GM03348 (cell line): ENCODE data around the gene KRTAP19-1.
"Not testable (repeated sequence)": the region's sequence is repeated elsewhere in the genome, so short reads cannot be mapped to it uniquely, and the experiment has no call there.

Source experiments
- DNase-seq: peaks from one replicate; pipeline ENCODE4 v3.0.0; 2012; ENCODE audit warnings: low spot score

Gene KRTAP19-1

GRCh38 chr21:30480145-30480544, at the start of gene KRTAP19-1:
Gene KRTAP19-1 (minus strand): TSS chr21:30480367. CDS start chr21:30480317, 50 bp downstream.
- no peak for DNase-seq

GRCh38 chr21:30518876-30519275, 38.7 kb upstream of the KRTAP19-1 start:
- no peak for DNase-seq

- DNase-seq = no peak
Measured at GRCh38 chr21:30515681-30516080, 35.5 kb upstream of the KRTAP19-1 start.

- not testable (repeated sequence) for DNase-seq
Measured at GRCh38 chr21:30505621-30506205, 25.5 kb upstream of the KRTAP19-1 start.

- no peak for DNase-seq
Measured at GRCh38 chr21:30502041-30502440, 21.9 kb upstream of the KRTAP19-1 start, which contains the start of gene KRTAP19-5. Gene KRTAP19-5 (minus strand): TSS chr21:30502141. CDS start chr21:30502090, 51 bp downstream.

- DNase-seq = no peak
Measured at GRCh38 chr21:30497065-30497464, 16.9 kb upstream of the KRTAP19-1 start, which contains the start of gene KRTAP19-4. Gene KRTAP19-4 (minus strand): TSS chr21:30497165. CDS start chr21:30497110, 55 bp downstream.

GRCh38 chr21:30491963-30492428, 11.8 kb upstream of the KRTAP19-1 start, which contains the start of gene KRTAP19-3:
Gene KRTAP19-3 (minus strand): TSS chr21:30492013. CDS start chr21:30491957, 56 bp downstream.
- DNase-seq = no peak

GRCh38 chr21:30487336-30487735, 7.2 kb upstream of the KRTAP19-1 start, which contains the start of gene KRTAP19-2:
Gene KRTAP19-2 (minus strand): TSS chr21:30487436. CDS start chr21:30487348, 88 bp downstream.
- no peak for DNase-seq

- DNase-seq = no peak
Measured at GRCh38 chr21:30486180-30486579, 6.0 kb upstream of the KRTAP19-1 start.

GRCh38 chr21:30482130-30482529, 2.0 kb upstream of the KRTAP19-1 start:
- DNase-seq = no peak

- DNase-seq = no peak
Measured at GRCh38 chr21:30479259-30479658, 908 bp downstream of the KRTAP19-1 start.

- no peak for DNase-seq
Measured at GRCh38 chr21:30478004-30478403, 2.2 kb downstream of the KRTAP19-1 start.

- DNase-seq = no peak
Measured at GRCh38 chr21:30468900-30469714, 11.1 kb downstream of the KRTAP19-1 start.

GRCh38 chr21:30463713-30464112, 16.5 kb downstream of the KRTAP19-1 start:
- DNase-seq = no peak

- no peak for DNase-seq
Measured at GRCh38 chr21:30448514-30448913, 31.7 kb downstream of the KRTAP19-1 start.

GRCh38 chr21:30447056-30447455, 33.1 kb downstream of the KRTAP19-1 start:
- no peak for DNase-seq

GRCh38 chr21:30444204-30444603, 36.0 kb downstream of the KRTAP19-1 start:
- DNase-seq = no peak

- DNase-seq = no peak
Measured at GRCh38 chr21:30443226-30443625, 36.9 kb downstream of the KRTAP19-1 start.

- DNase-seq = no peak
Measured at GRCh38 chr21:30439975-30440374, 40.2 kb downstream of the KRTAP19-1 start, which contains the start of gene KRTAP15-1. Gene KRTAP15-1 (plus strand): TSS chr21:30440275. CDS start chr21:30440328, 53 bp downstream.

- DNase-seq = no peak
Measured at GRCh38 chr21:30437010-30437565, 43.1 kb downstream of the KRTAP19-1 start.

- peak; percentile 13 for DNase-seq
Measured at GRCh38 chr21:30434033-30434631, 46.0 kb downstream of the KRTAP19-1 start.

- no peak for DNase-seq
Measured at GRCh38 chr21:30430170-30430655, 50.0 kb downstream of the KRTAP19-1 start, which contains the start of gene KRTAP13-4. Gene KRTAP13-4 (plus strand): TSS chr21:30430220. CDS start chr21:30430276, 56 bp downstream.
